Neural progenitor cell (in vitro differentiated cells): ENCODE data around the gene ANKRD33. TPM values are rescaled to one million over a fixed set of nuclear protein-coding genes. Genes with fewer than 3 reads are reported as not detected.

ENCODE experiments used
- DNase-seq: peaks from one replicate; pipeline ENCODE4 v3.0.0-alpha.2; 2016; ENCODE audit warnings: low spot score
- H2AFZ ChIP-seq: fragments of 200-600 bp; sonication (generic); replicated peaks from 2 replicates; pipeline ENCODE4 v1.6.1; 2016; ENCODE audit warnings: antibody characterized with exemption
- H3F3A ChIP-seq: fragments of 200-600 bp; sonication (generic); 2 replicates; pipeline ENCODE4 v1.6.1; 2016; ENCODE audit warnings: antibody characterized with exemption, low read depth
- H3K27ac ChIP-seq: fragments of 200-600 bp; sonication (generic); 2 replicates; pipeline ENCODE4 v1.5.1; 2016; ENCODE audit warnings: mild to moderate bottlenecking
- H3K27me3 ChIP-seq: fragments of 200-600 bp; sonication (generic); 2 replicates; pipeline ENCODE4 v1.6.1; 2016; ENCODE audit warnings: mild to moderate bottlenecking, moderate library complexity
- H3K36me3 ChIP-seq: fragments of 200-600 bp; sonication (generic); 2 replicates; pipeline ENCODE4 v1.5.1; 2016
- H3K4me1 ChIP-seq: fragments of 200-600 bp; sonication (generic); 2 replicates; pipeline ENCODE4 v1.6.1; 2016; ENCODE audit warnings: mixed run types
- H3K4me2 ChIP-seq: fragments of 200-600 bp; sonication (generic); 2 replicates; pipeline ENCODE4 v1.6.1; 2016
- H3K4me3 ChIP-seq: fragments of 200-600 bp; sonication (generic); 2 replicates; pipeline ENCODE4 v1.5.1; 2016
- H3K79me2 ChIP-seq: fragments of 200-600 bp; sonication (generic); 2 replicates; pipeline ENCODE4 v1.6.1; 2016; ENCODE audit warnings: low read depth
- H3K9ac ChIP-seq: fragments of 200-600 bp; sonication (generic); 2 replicates; pipeline ENCODE4 v1.6.1; 2016
- H3K9me3 ChIP-seq: fragments of 200-600 bp; sonication (generic); 2 replicates; pipeline ENCODE4 v1.5.1; 2016; ENCODE audit warnings: low read depth
- H4K20me1 ChIP-seq: fragments of 200-600 bp; sonication (generic); 2 replicates; pipeline ENCODE4 v1.6.1; 2016; ENCODE audit warnings: low read depth
- H3K27ac Mint-ChIP-seq: 3 replicates; pipeline ENCODE4 v1.8.0; 2021; ENCODE audit warnings: mixed read lengths
- H3K27me3 Mint-ChIP-seq: 2 replicates; pipeline ENCODE4 v1.8.0; 2022; ENCODE audit warnings: low read depth, mild to moderate bottlenecking, inconsistent platforms, moderate library complexity, mixed read lengths; ENCODE audit not compliant: insufficient read depth
- H3K36me3 Mint-ChIP-seq: 3 replicates; pipeline ENCODE4 v1.8.0; 2021; ENCODE audit warnings: mixed read lengths
- H3K4me1 Mint-ChIP-seq: 3 replicates; pipeline ENCODE4 v1.8.0; 2021; ENCODE audit warnings: mixed read lengths
- H3K4me3 Mint-ChIP-seq: 3 replicates; pipeline ENCODE4 v1.8.0; 2021; ENCODE audit warnings: mild to moderate bottlenecking, moderate library complexity, mixed read lengths
- H3K9me3 Mint-ChIP-seq: 3 replicates; pipeline ENCODE4 v1.8.0; 2020; ENCODE audit warnings: mixed read lengths
- CTCF ChIP-seq: fragments of 200-600 bp; sonication (generic); IDR thresholded peaks from 2 replicates; pipeline ENCODE4 v1.5.1; 2017; ENCODE audit warnings: antibody characterized with exemption, mild to moderate bottlenecking
- EZH2 ChIP-seq: fragments of 200-600 bp; sonication (generic); IDR thresholded peaks from 2 replicates; pipeline ENCODE4 v1.6.1; 2017; ENCODE audit warnings: antibody characterized with exemption, mild to moderate bottlenecking, moderate library complexity
- EZH2phosphoT487 ChIP-seq: fragments of 200-600 bp; sonication (generic); IDR thresholded peaks from 2 replicates; pipeline ENCODE4 v1.6.1; 2017; ENCODE audit warnings: antibody characterized with exemption
- total RNA-seq: library from RNA; depleted of rRNA; stranded (reverse); fragments of >200 nt; gene quantifications from 2 replicates; pipeline ENCODE4 v1.2.3, GENCODE V29; 2015; ENCODE audit warnings: low replicate concordance

The ANKRD33 gene
- total RNA-seq, 1 donor from 2014 or later = 0.39 TPM

GRCh38 chr12:51900323-51900889 lies 12.5 kb downstream of the ANKRD33 start:
- Histone ChIP-seq H3K9ac (no peak overlapping the region), H3K9me3 (no peaks in the 10 kb centered on the region), H3K4me2 (no peak overlapping the region), H2AFZ (no peak overlapping the region), H3K27me3 (peaks cover 2% of the 10 kb centered on the region), H3K36me3 (no peaks in the 10 kb centered on the region), H3K4me1 (peaks cover 4% of the 10 kb centered on the region), H4K20me1 (no peaks in the 10 kb centered on the region), H3K4me3 (no peak overlapping the region), H3F3A (peaks cover 1% of the 10 kb centered on the region), H3K79me2 (no peaks in the 10 kb centered on the region), H3K27ac (no peak overlapping the region)
- no peak for DNase-seq
- no peak for TF ChIP-seq EZH2
- TF ChIP-seq EZH2phosphoT487 = no peak
- no peak for TF ChIP-seq CTCF
- peaks cover 9% of the 10 kb centered on the region for H3K27me3 Mint-ChIP-seq
- no peak overlapping the region for H3K4me3 Mint-ChIP-seq
- H3K4me1 Mint-ChIP-seq = peaks cover 11% of the 10 kb centered on the region
- no peaks in the 10 kb centered on the region for H3K9me3 Mint-ChIP-seq
- no peak overlapping the region for H3K27ac Mint-ChIP-seq
- H3K36me3 Mint-ChIP-seq = no peaks in the 10 kb centered on the region

- H3K9me3 Mint-ChIP-seq = no peaks in the 10 kb centered on the region
- Histone ChIP-seq H3K27me3 (peaks cover 10% of the 10 kb centered on the region), H2AFZ (no peak overlapping the region), H3K4me3 (no peak overlapping the region), H3K79me2 (no peaks in the 10 kb centered on the region), H3K9me3 (no peaks in the 10 kb centered on the region), H4K20me1 (no peaks in the 10 kb centered on the region), H3K4me2 (no peak overlapping the region), H3K9ac (no peak overlapping the region), H3K4me1 (no peaks in the 10 kb centered on the region), H3K36me3 (no peaks in the 10 kb centered on the region), H3F3A (no peaks in the 10 kb centered on the region), H3K27ac (no peak overlapping the region)
- no peak for DNase-seq
- no peak overlapping the region for H3K4me3 Mint-ChIP-seq
- peaks cover 11% of the 10 kb centered on the region for H3K4me1 Mint-ChIP-seq
- TF ChIP-seq CTCF = no peak
- no peak for TF ChIP-seq EZH2
- no peak for TF ChIP-seq EZH2phosphoT487
- peaks cover 6% of the 10 kb centered on the region for H3K27me3 Mint-ChIP-seq
- no peak overlapping the region for H3K27ac Mint-ChIP-seq
- H3K36me3 Mint-ChIP-seq = no peaks in the 10 kb centered on the region
These were observed 13.4 kb downstream of the ANKRD33 start for GRCh38 chr12:51901121-51901817.

- Mint-ChIP-seq H3K4me1 (peaks cover 7% of the 10 kb centered on the region), H3K27ac (no peak overlapping the region), H3K9me3 (no peaks in the 10 kb centered on the region), H3K4me3 (no peak overlapping the region), H3K27me3 (peaks cover 5% of the 10 kb centered on the region), H3K36me3 (no peaks in the 10 kb centered on the region)
- Histone ChIP-seq H4K20me1 (no peaks in the 10 kb centered on the region), H3K4me2 (no peak overlapping the region), H2AFZ (no peak overlapping the region), H3K27ac (no peak overlapping the region), H3K9me3 (no peaks in the 10 kb centered on the region), H3K36me3 (no peaks in the 10 kb centered on the region), H3K79me2 (no peaks in the 10 kb centered on the region), H3K27me3 (peaks cover 16% of the 10 kb centered on the region), H3K9ac (no peak overlapping the region), H3K4me3 (no peak overlapping the region), H3F3A (no peaks in the 10 kb centered on the region), H3K4me1 (no peaks in the 10 kb centered on the region)
- TF ChIP-seq EZH2 (no peak), EZH2phosphoT487 (no peak), CTCF (no peak)
- DNase-seq = no peak
These were observed 14.0 kb downstream of the ANKRD33 start for GRCh38 chr12:51901881-51902280.
